GM12801 (cell line): ENCODE results near the gene PACSIN3.

Experiments used
- CTCF ChIP-seq: IDR thresholded peaks from one replicate; pipeline ENCODE4 v1.5.1; 2011; ENCODE audit warnings: control low read depth; ENCODE audit not compliant: insufficient read length; ENCODE audit errors: extremely low read depth

Gene PACSIN3

DNA sequence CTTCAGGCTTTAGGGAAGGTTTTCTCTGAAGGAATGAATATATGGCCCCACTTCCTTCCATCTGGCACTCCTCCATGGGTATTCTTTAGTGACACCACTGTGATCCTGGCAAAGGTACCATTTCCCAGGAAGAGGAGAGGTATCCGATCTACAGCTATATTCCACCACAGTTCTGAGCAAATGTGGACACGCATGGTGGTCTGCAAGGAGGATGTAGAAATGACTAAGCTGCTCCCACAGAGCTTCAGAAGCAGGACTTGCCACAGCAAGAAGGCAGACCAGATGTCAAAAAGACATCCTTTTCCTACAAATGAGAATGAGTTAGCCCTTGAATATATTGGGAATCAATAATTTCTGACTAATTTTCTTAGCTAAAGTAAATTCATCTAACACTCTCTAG is 55.1 kb downstream of the PACSIN3 start:
- TF ChIP-seq CTCF: no peak

DNA sequence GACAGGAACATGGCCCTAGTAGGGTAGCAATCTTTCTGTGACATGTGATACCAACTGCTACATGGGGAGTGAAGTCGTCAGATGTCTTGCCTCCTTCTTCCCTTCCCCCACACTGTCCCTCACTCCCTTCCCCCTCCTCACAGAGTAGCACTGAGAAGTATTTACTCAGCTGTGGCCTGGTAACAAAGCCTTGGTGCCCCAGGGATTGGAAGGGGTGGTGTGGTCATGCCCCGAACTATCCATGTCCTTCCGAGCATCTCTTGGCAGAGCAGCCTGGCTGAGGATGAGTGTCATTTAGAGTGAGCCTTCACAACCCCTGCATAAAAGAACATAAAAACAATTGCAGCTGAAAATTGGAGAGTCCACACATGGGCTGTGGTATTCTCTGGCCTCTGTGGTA is 55.7 kb downstream of the PACSIN3 start:
- no peak for TF ChIP-seq CTCF
